Neuron (in vitro differentiated cells): Measurements from ENCODE around the gene NEUROD1.

ENCODE experiments used
- H2AFZ ChIP-seq: one replicate; pipeline ENCODE4 v1.6.1; 2013; ENCODE audit warnings: low read depth, mild to moderate bottlenecking, inconsistent platforms, low read length, moderate library complexity
- H3K27me3 ChIP-seq: one replicate; pipeline ENCODE4 v1.6.1; 2013; ENCODE audit warnings: low read length; ENCODE audit not compliant: insufficient read depth
- H3K36me3 ChIP-seq: one replicate; pipeline ENCODE4 v1.6.1; 2013; ENCODE audit warnings: low read length; ENCODE audit not compliant: insufficient read depth
- H3K4me1 ChIP-seq: one replicate; pipeline ENCODE4 v1.6.1; 2013; ENCODE audit warnings: low read length; ENCODE audit not compliant: insufficient read depth
- H3K4me3 ChIP-seq: 2 replicates; pipeline ENCODE4 v1.5.1; 2013; ENCODE audit warnings: mild to moderate bottlenecking, low read length, moderate library complexity
- H3K9me3 ChIP-seq: one replicate; pipeline ENCODE4 v1.6.1; 2013; ENCODE audit warnings: low read length

NEUROD1 gene

GRCh38 chr2:181646415-181646987 is 33.8 kb downstream of the NEUROD1 start:
- Histone ChIP-seq H3K36me3 (no peaks in the 10 kb centered on the region), H3K4me1 (no peaks in the 10 kb centered on the region), H3K9me3 (no peaks in the 10 kb centered on the region), H3K4me3 (no peak overlapping the region), H3K27me3 (peaks cover 5% of the 10 kb centered on the region), H2AFZ (no peak overlapping the region)

DNA sequence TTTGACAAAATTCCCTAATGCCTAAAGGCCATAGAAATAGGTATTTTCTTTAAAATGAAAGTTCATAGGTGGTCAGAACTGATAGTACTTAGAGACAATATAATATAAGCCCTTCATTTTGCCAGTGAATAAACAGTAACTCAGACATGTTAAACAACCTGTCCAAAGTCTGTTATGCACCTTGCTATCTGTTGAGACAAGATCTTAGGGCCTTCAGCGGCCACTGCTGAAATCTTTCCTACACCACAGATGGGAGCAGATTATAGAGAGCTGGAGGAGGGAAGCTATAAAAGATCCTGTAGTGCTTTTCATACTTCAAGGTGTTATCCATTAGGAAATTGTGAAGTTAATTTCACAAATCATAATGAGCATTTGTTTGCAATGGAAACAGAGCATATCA is 37.2 kb downstream of the NEUROD1 start:
- no peaks in the 10 kb centered on the region for H3K36me3 ChIP-seq
- H3K4me3 ChIP-seq = no peak overlapping the region
- H3K4me1 ChIP-seq = no peaks in the 10 kb centered on the region
- H2AFZ ChIP-seq = no peak overlapping the region
- H3K9me3 ChIP-seq = no peaks in the 10 kb centered on the region
- H3K27me3 ChIP-seq = peaks cover 8% of the 10 kb centered on the region

DNA sequence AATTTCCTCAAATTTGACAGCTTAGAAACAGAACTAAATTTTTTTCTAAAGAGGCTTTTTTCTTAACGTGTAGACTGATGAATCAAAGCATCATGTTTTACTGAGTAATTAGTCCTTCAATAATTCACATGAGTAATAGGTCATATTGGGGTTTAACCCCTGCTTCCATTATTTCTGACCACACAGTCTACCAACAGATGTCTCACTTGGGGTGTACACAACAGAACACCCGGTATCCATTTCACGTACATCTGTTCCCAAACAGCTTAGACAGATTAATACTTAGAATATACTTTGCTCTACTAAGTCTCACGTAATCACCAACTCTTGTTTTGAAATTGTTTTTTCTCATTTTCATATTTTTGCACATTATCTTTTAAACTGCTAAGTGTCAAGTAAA is 38.2 kb downstream of the NEUROD1 start:
- no peak overlapping the region for H2AFZ ChIP-seq
- no peaks in the 10 kb centered on the region for H3K36me3 ChIP-seq
- no peaks in the 10 kb centered on the region for H3K4me1 ChIP-seq
- H3K4me3 ChIP-seq = no peak overlapping the region
- H3K27me3 ChIP-seq = peaks cover 11% of the 10 kb centered on the region
- H3K9me3 ChIP-seq = no peaks in the 10 kb centered on the region

DNA sequence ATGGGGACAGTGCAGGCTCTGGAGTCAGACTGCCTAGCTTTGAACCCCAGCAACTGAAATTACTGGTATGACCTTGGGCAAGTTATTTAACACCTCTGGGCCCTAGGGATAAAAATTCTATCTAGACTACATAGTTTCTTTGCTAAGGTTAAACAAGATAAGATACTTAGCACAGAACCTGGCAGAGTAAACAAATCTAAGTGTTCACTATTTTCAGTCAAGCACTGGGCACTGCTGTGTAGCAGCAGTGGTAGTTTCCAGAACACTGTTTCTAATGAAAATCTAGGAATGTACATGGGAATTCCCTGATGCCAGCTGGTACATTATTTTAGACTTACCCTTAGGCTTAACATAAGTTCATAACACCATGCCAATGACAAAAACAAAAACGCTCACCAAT is 40.6 kb downstream of the NEUROD1 start:
- no peak overlapping the region for H2AFZ ChIP-seq
- peaks cover 16% of the 10 kb centered on the region for H3K27me3 ChIP-seq
- no peaks in the 10 kb centered on the region for H3K36me3 ChIP-seq
- H3K9me3 ChIP-seq = no peaks in the 10 kb centered on the region
- no peak overlapping the region for H3K4me3 ChIP-seq
- no peaks in the 10 kb centered on the region for H3K4me1 ChIP-seq

DNA sequence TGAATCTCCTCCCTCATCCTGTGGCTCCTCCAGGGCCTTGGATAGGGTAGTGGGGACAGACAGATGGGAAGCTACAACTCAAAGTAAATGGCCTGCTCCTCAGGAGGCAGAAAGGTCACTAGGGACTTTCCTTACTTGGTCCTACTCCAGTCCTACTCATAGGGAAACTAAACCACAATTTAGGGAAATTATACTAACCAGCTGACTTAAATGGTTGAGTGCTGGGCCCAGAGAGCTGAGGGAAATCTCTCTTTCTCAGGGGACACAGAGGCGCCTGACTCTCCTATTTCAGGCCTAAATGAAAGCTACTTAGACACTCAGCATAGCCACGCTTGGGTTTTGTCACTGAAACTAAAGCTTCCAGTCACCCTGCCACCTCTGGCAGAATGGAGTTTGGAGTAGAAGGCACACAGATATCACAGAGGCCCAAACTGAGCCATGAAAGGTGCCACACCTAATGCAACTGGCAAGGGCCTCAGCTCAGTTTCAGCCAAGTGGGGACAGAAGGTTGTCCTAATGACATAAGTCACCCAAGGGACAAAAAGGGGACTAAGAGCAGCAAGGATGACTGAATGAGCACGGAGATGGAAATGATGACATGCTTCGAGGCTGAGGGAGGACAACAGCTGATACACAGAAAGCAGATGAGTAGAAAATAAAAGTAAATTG is 47.5 kb downstream of the NEUROD1 start:
- H3K4me3 ChIP-seq = no peak overlapping the region
- peaks cover 20% of the 10 kb centered on the region for H3K27me3 ChIP-seq

GRCh38 chr2:181628590-181629585 is 51.4 kb downstream of the NEUROD1 start:
- Histone ChIP-seq H3K4me1 (no peaks in the 10 kb centered on the region), H3K36me3 (no peaks in the 10 kb centered on the region), H3K27me3 (peaks cover 15% of the 10 kb centered on the region), H3K9me3 (no peaks in the 10 kb centered on the region), H3K4me3 (no peak overlapping the region), H2AFZ (no peak overlapping the region)

More for the DNA sequence above, 47.5 kb downstream of the NEUROD1 start:
- Histone ChIP-seq H3K36me3 (no peaks in the 10 kb centered on the region), H2AFZ (no peak overlapping the region), H3K9me3 (no peaks in the 10 kb centered on the region), H3K4me1 (no peaks in the 10 kb centered on the region)

DNA sequence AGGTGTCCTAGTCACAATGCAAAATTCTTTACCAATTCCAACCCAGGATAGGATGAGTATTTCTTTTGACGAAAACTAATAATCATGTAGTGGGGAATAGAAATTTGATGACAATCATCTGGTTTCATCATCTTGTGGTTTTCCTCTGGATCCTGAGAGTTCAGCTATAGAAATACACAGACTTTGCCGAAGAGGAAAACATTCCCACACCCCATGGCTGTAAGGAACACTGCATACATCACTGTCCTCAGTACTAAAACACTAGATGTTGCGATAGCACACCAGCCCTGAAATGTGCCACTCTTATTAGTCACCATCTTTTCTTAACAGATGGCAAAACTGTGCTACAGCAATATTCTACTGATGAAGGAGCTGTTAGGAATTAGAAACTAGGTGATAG is 52.8 kb downstream of the NEUROD1 start:
- Histone ChIP-seq H3K36me3 (no peaks in the 10 kb centered on the region), H3K27me3 (peaks cover 7% of the 10 kb centered on the region), H3K4me3 (no peak overlapping the region), H2AFZ (no peak overlapping the region), H3K9me3 (no peaks in the 10 kb centered on the region), H3K4me1 (no peaks in the 10 kb centered on the region)

DNA sequence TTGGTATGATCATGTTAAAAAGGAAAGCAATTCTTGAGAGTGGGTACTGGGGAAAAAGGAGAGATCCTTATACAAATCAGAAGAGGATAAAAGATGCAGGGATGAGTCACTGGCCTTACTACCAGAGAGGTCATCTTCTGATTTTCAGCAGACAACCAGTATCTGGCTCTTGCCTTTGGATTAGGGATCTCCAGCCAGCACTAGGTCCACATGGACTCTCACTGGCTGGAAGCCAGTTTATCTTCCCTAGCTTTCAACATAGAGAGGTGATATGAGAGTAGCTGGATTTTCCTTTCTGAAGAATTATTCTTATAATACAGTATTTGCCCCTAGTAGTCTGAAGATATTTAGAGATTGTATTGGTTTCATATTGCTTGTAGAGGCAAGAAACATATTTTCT is 53.6 kb downstream of the NEUROD1 start:
- H3K27me3 ChIP-seq = peaks cover 7% of the 10 kb centered on the region
- H3K9me3 ChIP-seq = no peaks in the 10 kb centered on the region
- no peak overlapping the region for H3K4me3 ChIP-seq
- H2AFZ ChIP-seq = no peak overlapping the region
- H3K36me3 ChIP-seq = no peaks in the 10 kb centered on the region
- H3K4me1 ChIP-seq = no peaks in the 10 kb centered on the region
